GM10847 (cell line): ENCODE measurements around the gene LDB1.

Experiments used
- POLR2A ChIP-seq: IDR thresholded peaks from 2 replicates; pipeline ENCODE4 v1.6.1; 2011; ENCODE audit not compliant: insufficient read length; ENCODE audit errors: extremely low read depth

Gene LDB1

DNA sequence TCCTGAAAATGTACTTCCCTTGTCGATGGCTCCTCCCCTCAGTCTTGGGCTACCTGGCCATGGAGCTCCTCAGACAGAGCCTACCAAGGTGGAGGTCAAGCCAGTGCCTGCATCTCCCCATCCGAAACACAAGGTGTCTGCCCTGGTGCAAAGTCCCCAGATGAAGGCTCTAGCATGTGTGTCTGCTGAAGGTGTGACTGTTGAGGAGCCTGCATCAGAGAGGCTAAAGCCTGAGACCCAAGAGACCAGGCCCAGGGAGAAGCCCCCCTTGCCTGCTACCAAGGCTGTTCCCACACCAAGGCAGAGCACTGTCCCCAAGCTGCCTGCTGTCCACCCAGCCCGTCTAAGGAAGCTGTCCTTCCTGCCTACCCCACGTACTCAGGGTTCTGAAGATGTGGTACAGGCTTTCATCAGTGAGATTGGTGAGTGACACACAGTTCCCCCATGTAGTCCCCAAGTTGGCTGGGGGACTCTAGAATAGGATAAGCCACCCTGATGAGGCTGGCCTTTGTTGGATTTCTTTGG is 21.5 kb upstream of the LDB1 start:
- TF ChIP-seq POLR2A = no peak

DNA sequence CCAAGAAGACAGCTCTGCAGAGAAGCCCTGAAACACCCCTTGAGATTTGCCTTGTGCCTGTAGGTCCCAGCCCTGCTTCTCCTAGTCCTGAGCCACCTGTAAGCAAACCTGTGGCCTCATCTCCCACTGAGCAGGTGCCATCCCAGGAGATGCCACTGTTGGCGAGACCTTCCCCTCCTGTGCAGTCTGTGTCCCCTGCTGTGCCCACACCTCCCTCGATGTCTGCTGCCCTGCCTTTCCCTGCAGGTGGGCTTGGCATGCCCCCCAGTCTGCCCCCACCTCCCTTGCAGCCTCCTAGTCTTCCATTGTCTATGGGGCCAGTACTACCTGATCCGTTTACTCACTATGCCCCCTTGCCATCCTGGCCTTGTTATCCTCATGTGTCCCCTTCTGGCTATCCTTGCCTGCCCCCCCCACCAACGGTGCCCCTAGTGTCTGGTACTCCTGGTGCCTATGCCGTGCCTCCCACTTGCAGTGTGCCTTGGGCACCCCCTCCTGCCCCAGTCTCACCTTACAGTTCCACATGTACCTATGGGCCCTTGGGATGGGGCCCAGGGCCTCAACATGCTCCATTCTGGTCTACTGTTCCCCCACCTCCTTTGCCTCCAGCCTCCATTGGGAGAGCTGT is 20.9 kb upstream of the LDB1 start:
- no peak for TF ChIP-seq POLR2A

DNA sequence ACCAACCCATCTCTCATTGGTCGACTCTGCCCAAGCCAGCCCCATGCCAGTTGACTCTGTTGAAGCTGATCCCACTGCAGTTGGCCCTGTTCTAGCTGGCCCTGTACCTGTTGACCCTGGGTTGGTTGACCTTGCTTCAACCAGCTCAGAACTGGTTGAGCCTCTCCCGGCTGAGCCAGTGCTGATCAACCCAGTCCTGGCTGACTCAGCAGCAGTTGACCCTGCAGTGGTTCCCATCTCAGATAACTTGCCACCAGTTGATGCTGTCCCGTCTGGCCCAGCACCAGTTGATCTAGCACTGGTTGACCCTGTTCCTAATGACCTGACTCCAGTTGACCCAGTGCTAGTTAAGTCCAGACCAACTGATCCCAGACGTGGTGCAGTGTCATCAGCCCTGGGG is 20.1 kb upstream of the LDB1 start:
- TF ChIP-seq POLR2A = no peak

DNA sequence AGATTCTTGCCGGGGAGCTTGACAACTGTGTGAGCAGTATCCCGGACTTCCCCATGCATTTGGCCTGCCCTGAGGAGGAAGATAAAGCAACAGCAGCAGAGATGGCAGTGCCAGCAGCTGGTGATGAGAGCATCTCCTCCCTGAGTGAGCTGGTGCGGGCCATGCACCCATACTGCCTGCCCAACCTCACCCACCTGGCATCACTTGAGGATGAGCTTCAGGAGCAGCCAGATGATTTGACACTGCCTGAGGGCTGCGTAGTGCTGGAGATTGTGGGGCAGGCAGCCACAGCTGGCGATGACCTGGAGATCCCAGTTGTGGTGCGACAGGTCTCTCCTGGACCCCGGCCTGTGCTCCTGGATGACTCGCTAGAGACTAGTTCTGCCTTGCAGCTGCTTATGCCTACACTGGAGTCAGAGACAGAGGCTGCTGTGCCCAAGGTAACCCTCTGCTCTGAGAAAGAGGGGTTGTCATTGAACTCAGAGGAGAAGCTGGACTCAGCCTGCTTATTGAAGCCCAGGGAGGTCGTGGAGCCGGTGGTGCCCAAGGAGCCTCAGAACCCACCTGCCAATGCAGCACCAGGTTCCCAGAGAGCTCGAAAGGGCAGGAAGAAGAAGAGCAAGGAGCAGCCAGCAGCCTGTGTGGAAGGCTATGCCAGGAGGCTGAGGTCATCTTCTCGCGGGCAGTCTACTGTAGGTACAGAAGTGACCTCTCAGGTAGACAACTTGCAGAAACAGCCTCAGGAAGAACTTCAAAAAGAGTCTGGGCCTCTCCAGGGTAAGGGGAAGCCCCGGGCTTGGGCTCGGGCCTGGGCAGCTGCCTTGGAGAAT is 19.3 kb upstream of the LDB1 start:
- TF ChIP-seq POLR2A = no peak

DNA sequence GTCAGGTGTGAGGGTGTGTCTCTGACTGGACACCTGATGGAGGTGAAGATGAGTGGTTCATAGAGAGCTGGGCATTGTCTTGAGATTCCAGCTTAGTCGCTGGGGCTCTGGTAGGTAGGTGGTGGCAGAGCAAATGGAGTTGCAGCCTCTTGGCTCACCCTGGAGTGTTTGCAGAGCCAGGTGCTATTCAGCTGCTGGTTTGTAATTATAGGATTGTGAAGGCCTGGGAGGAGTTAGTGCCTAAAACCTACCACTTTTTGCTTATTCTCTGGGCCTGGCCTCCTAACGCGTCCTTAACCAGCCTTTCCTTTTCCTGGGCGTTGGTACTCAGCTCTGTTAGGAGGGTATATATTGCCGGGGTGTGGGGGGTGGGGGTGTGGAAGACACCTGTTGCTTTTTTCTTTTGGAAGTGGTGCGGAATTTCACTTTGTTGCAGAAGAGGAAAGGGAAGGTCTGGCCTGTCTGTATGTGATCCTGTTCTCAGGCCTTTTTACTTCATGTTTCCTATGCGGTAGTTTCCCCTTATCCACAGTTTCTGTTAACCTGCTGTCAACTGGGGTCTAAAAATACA is 15.9 kb upstream of the LDB1 start:
- no peak for TF ChIP-seq POLR2A

DNA sequence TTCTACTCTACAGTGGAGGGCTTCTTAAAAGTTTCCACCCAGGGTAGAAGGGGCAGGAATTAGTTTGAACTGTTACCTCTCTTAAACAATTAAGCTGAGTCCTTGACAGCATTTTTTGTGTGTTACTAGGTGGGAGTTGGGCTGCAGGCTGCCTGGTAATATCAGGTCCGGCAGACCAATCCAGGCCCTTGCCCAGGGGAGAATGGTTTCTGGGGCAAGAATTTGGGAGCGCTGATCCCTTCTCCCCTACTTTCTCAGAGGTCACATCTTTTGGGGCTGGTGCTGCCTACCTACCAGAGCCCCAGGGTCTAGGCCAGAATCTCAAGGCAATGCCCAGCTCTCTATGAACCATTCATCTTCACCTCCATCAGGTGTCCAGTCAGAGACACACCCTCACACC is 14.2 kb upstream of the LDB1 start:
- no peak for TF ChIP-seq POLR2A

DNA sequence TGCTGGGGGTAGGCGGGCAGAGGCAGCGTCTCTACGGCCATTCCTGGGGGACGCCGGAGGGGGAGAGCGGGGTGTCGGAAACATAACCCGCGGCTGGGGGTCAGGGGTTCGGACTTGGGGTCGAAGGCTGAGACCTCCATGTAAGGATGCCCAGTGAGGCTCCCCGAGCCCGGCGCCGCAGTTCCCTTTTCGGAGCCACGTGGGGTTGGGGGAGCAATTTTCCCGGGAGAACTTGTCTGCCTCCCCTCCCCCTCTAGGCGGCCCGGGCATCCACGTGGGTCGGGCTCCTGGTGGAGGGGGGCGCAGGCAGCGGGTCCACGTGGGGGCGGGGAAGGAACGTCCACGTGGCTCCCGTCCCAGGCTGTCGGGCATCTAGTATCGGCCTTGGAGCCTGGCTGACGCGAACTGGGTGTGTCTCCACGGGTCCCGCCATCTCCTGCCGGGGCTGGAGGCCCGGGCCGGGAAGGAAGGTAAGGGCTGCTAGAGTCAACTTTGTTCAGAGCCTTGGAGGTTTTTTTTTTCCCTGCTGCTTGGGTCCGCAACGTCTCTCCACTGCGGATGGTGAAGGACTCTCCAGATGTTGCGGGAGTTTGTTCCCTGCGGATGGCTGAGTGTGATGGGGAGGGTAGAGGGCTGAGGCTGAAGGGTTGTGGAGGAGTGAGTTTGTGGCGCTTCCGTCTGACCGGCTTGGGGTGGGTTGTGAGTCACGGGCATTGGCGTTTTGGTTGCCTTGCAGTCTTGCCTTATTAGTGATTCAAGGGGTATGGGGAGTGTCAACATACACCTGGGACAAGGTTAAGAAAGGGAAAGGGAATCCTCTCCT is 13.4 kb upstream of the LDB1 start:
- no peak for TF ChIP-seq POLR2A

DNA sequence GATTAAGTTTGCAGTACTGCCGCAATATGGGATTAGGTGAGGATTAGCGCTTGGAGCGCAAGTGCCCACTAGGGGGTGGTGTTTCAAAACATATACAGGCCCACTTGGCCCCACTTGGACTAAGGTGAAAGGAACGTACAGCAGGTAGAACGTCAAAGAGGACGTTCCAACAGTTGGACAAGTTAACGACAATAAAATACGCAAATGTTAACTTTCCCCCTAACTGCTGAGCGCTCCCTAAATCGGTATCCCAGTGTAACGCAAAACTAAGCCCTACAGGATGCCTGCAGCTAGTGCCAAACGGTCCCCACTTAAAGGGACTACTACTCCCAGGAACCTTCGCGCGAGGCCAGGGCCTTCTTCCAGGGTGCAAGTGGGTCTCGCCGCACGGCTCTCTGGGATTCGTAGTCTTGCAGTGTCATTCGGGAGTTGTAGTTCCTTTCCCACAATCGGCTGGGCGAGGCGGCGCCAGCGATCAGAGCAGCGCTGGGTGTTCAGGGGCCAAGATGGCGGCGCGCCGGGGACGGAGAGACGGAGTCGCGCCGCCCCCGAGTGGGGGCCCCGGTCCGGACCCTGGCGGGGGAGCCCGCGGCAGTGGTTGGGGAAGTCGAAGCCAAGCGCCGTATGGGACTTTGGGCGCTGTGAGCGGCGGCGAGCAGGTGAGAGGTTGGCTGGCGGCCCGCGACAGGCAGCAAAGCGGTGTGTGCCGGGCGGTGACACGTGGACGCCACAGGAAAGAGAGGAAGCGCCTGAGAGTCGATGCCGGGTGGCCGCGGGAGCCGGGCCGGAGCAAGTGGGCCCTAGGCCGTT is 12.6 kb upstream of the LDB1 start, which contains the start of gene PPRC1:
Gene PPRC1 (plus strand): TSS at position 478 of the 810 bp plus-strand sequence. CDS start 29 bp downstream, at position 507.
- TF ChIP-seq POLR2A = peak; percentile 72

DNA sequence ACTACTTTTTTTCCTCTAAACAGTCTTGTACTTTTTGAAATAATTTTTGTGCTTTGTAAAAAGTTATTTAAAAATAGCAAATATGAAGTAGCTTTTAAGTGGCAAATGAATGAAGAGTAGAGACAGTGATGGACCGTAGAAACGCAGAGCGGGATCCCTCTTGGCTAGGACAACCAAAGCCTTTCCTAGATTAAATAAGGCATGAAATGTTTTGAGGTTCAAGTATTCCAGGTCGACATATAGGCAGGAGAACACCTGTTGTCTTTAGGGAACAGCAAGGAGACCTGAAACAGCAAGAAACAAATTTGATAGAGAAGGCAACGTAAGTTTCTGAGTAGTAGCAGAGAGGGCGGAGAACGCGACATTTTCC is 12.0 kb upstream of the LDB1 start:
- TF ChIP-seq POLR2A = no peak

DNA sequence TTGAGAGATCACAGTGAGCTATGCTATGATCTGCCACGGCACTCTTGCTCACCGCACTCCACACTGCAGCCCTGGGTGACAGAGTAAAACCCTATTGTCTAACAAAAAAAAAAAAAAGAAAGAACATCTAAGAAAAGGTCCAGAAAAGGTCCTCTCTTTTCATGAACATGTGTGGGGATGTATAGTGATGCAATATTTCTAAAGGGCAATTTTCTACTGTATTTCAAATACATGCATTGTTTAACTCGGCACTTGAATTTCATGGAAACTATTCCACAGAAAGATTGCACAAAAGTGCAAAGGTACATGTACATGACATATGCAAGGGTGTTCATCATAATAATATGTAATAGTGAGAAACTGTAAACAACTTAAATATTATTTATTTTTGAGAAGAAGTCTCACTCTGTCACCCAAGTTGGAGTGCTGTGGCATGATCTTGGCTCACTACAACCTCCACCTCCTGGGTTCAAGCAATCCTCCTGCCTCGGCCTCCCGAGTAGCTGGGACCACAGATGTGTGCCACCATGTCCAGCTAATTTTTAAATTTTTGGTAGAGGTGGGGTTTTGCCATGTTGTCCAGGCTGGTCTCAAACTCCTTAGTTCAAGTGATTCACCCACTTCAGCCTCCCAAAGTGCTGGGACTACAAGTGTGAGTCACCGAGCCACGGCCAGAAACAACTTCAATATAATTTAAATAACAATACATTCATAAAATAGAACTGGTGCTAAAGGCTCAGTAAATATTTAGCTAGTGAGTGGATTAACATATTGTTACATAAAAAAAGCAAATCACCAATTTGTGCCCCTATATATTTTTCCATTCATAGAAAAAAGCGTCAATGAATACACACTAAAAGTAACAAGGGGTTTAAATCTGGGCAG is 11.4 kb upstream of the LDB1 start:
- TF ChIP-seq POLR2A = no peak

DNA sequence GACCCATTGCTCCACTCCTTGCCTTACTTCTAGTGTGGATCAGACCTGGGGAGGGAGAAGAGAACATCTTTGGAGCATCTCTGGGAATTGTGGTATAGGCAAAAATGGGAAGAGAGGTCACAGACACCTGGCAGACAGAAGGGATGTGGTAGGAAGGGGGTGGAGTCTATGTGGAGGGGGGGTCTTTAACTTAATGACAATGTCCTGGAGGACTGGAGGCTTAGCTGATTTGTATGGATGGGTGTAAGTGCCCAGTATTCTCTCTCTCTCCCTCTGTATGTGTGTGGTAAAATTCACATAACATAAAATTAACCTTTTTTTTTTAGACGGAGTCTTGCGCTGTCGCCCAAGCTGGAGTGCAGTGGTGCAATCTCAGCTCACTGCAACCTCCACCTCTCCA is 3.1 kb upstream of the LDB1 start:
- TF ChIP-seq POLR2A = no peak

DNA sequence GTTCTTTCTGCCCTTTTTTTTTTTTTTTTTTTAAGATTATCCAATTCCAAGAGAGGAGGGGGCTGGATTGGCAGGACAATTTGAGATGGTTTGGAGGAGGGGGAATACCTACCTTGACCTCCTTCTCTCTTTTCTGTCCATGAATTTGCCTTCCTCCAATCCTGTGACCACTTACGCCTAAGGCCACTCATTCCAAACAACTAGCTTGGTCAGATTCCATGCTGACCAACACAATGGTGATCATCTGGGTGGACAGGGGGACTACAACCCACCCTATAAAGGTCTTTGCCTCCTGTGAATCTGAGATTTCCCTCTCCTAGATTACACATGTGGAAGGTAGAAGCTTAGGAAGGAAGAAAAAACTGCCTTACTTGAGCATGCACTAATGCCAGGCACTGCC is 2.3 kb upstream of the LDB1 start:
- TF ChIP-seq POLR2A = no peak

DNA sequence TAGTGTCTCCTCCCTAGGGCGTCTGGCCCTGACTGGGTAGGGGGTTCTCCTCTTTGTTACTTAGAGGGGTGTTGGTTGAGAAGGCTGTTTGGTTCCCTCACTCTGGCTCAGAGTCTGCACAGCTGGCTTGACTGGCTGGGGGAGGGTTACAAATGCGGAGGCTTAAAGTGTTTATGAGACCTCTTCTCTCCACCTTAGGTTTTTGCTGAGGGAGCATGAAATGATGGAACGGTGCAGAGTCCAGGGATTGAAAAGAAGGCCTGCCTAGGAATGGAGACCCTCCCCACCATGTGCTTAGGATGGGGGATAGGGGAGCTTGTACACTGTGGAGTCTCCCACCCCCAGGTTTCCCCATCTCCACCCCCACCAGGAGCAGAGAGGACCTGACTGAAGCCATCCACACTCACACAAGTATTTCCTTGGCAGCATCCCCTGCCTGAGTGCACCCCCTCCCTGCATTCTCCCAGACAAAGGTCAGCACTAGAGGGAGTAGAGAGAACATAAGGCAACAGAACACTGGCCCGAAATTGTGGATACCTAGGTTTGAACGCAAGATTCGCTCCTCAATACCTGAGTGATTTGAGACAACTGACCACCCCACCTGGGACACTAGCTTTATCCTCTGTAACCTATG is 1.7 kb upstream of the LDB1 start:
- TF ChIP-seq POLR2A = no peak

DNA sequence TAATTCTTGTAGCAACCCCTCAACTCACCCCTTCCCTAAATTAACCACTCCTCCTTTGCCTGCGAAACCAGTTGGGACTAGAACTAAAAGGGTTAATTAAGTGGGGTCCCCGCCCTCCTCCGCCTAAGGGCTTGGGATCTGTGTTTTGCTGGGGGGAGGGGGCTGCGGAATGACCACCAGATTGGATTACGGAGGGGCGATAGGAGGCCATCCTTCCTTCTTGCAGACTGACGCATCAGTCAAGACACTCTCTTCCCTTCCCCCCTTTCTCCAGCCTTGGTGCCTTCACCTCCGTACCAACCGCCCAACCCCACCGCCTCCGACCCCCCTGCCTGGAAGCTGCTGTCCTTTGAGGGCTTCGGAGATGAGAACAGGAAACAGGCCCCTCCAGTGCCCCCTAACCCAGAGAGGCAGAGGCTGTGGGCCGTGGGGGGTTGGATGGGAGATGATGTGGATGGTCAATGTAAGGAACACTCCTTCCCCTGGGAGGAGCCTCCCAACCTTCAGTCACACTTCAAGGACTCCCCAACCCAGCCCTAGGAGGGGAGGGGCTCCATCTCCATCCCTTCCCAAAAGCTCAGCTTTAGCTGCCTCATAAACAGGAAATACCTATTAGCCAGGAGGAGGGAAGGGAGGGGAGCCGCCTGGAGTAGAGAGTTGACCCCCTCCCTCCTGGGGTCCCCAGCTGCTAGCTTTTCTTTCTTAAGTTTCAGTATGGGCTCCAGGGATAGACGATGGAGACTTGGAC is 997 bp upstream of the LDB1 start:
- no peak for TF ChIP-seq POLR2A
